AG09319 (cell line): ENCODE measurements around the gene SGPP2.

ENCODE experiments used
- DNase-seq: peaks from one replicate; pipeline ENCODE4 v3.0.0-alpha.2; 2010; ENCODE audit warnings: low read depth; ENCODE audit errors: extremely low read depth
- TF ChIP-seq, protein P1 (sequence below): IDR thresholded peaks from 2 replicates; pipeline ENCODE4 v1.5.1; 2011; ENCODE audit warnings: low read depth, mild to moderate bottlenecking, inconsistent platforms, low read length, moderate library complexity

Gene SGPP2

GRCh38 chr2:222504719-222505118 lies 80.4 kb downstream of the SGPP2 start:
- no peak for DNase-seq
- TF ChIP-seq, protein P1, sequence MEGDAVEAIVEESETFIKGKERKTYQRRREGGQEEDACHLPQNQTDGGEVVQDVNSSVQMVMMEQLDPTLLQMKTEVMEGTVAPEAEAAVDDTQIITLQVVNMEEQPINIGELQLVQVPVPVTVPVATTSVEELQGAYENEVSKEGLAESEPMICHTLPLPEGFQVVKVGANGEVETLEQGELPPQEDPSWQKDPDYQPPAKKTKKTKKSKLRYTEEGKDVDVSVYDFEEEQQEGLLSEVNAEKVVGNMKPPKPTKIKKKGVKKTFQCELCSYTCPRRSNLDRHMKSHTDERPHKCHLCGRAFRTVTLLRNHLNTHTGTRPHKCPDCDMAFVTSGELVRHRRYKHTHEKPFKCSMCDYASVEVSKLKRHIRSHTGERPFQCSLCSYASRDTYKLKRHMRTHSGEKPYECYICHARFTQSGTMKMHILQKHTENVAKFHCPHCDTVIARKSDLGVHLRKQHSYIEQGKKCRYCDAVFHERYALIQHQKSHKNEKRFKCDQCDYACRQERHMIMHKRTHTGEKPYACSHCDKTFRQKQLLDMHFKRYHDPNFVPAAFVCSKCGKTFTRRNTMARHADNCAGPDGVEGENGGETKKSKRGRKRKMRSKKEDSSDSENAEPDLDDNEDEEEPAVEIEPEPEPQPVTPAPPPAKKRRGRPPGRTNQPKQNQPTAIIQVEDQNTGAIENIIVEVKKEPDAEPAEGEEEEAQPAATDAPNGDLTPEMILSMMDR = no peak

- TF ChIP-seq, protein P1 = no peak
- DNase-seq = no peak
These were observed 82.0 kb downstream of the SGPP2 start for GRCh38 chr2:222506230-222506935.

GRCh38 chr2:222514901-222515300 lies 90.6 kb downstream of the SGPP2 start:
- DNase-seq = no peak
- TF ChIP-seq, protein P1 = no peak

- peak; percentile 14 for DNase-seq
- TF ChIP-seq, protein P1 = no peak
These were observed 94.4 kb downstream of the SGPP2 start for GRCh38 chr2:222518570-222519381.

GRCh38 chr2:222521099-222521498 lies 96.8 kb downstream of the SGPP2 start:
- TF ChIP-seq, protein P1 = no peak
- no peak for DNase-seq

- TF ChIP-seq, protein P1 = no peak
- DNase-seq = no peak
These were observed 97.7 kb downstream of the SGPP2 start for GRCh38 chr2:222522082-222522481.
